Neural crest cell (in vitro differentiated cells): ENCODE data around the gene C1QTNF1. TPM values are rescaled to one million over a fixed set of nuclear protein-coding genes. Genes with fewer than 3 reads are reported as not detected.

Experiments
- DNase-seq: peaks from one replicate; pipeline ENCODE4 v3.0.0; 2021; ENCODE audit warnings: low read depth, mixed read lengths, low spot score
- H3K27ac Mint-ChIP-seq: one replicate; pipeline ENCODE4 v1.8.0; 2021; ENCODE audit warnings: mild to moderate bottlenecking, mixed read lengths; ENCODE audit not compliant: unreplicated experiment
- H3K27me3 Mint-ChIP-seq: 2 replicates; pipeline ENCODE4 v1.8.0; 2021; ENCODE audit warnings: low read depth, mild to moderate bottlenecking, mixed read lengths
- H3K36me3 Mint-ChIP-seq: 2 replicates; pipeline ENCODE4 v1.8.0; 2021; ENCODE audit warnings: low read depth, mild to moderate bottlenecking, mixed read lengths
- H3K4me1 Mint-ChIP-seq: 2 replicates; pipeline ENCODE4 v1.8.0; 2021; ENCODE audit warnings: mixed read lengths
- H3K4me3 Mint-ChIP-seq: one replicate; pipeline ENCODE4 v1.8.0; 2021; ENCODE audit warnings: mild to moderate bottlenecking, mixed read lengths
- H3K9me3 Mint-ChIP-seq: 2 replicates; pipeline ENCODE4 v1.8.0; 2021; ENCODE audit warnings: mixed read lengths
- total RNA-seq: library from RNA; stranded (reverse); gene quantifications from 2 replicates; pipeline ENCODE4 v1.2.1, GENCODE V29; 2021
- TF ChIP-seq, protein P1 (sequence below): fragments of 200-600 bp; sonication (generic); conservative IDR thresholded peaks from 2 replicates; pipeline ENCODE4 v1.5.0; 2021; ENCODE audit warnings: antibody characterized with exemption, mild to moderate bottlenecking

The C1QTNF1 gene
- total RNA-seq, 1 donor from 2014 or later, result 0.89 TPM

DNA sequence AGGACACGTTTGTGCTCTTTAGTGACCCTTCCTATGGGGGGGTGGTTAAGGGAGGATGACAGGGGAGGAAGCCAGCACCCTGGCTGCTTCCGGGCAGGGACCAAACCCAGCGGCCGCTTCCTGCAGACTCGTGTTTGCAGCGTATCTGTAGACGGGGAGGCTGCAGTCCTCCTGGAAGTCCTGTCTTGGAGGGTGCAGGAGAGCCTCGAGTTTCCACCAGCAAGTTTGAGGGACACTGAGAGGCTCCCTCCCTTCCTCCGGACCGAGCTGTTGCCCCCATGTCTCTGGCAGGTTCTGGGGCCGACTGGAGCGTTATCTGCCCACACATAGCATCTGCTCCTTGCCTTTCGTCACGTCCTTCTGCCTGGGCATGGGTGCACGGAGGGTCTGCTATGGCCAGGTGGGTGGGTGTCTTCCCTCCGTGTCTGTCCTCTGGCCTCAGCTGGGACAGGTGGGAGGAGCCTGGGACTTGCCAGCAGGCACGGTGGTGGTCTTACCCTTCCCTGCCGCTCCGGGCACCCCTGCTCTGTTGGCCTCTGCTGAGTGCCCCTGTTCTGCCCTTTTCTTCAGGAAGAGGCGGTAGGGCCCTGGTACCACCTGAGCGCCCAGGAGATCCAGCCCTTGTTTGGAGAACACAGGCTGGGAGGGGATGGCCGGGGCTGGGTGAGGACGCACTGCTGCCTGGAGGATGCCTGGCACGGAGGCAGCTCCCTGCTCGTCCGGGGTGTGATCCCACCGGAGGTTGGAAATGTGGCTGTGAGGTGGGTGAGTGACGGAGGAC is 59.4 kb downstream of the C1QTNF1 start:
- H3K9me3 Mint-ChIP-seq, result no peaks in the 10 kb centered on the region
- H3K4me3 Mint-ChIP-seq, result no peak overlapping the region
- no peak for DNase-seq
- TF ChIP-seq, protein P1, sequence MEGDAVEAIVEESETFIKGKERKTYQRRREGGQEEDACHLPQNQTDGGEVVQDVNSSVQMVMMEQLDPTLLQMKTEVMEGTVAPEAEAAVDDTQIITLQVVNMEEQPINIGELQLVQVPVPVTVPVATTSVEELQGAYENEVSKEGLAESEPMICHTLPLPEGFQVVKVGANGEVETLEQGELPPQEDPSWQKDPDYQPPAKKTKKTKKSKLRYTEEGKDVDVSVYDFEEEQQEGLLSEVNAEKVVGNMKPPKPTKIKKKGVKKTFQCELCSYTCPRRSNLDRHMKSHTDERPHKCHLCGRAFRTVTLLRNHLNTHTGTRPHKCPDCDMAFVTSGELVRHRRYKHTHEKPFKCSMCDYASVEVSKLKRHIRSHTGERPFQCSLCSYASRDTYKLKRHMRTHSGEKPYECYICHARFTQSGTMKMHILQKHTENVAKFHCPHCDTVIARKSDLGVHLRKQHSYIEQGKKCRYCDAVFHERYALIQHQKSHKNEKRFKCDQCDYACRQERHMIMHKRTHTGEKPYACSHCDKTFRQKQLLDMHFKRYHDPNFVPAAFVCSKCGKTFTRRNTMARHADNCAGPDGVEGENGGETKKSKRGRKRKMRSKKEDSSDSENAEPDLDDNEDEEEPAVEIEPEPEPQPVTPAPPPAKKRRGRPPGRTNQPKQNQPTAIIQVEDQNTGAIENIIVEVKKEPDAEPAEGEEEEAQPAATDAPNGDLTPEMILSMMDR, result no peak
- no peaks in the 10 kb centered on the region for H3K4me1 Mint-ChIP-seq
- H3K27ac Mint-ChIP-seq, result no peak overlapping the region
- no peaks in the 10 kb centered on the region for H3K27me3 Mint-ChIP-seq
- no peaks in the 10 kb centered on the region for H3K36me3 Mint-ChIP-seq

DNA sequence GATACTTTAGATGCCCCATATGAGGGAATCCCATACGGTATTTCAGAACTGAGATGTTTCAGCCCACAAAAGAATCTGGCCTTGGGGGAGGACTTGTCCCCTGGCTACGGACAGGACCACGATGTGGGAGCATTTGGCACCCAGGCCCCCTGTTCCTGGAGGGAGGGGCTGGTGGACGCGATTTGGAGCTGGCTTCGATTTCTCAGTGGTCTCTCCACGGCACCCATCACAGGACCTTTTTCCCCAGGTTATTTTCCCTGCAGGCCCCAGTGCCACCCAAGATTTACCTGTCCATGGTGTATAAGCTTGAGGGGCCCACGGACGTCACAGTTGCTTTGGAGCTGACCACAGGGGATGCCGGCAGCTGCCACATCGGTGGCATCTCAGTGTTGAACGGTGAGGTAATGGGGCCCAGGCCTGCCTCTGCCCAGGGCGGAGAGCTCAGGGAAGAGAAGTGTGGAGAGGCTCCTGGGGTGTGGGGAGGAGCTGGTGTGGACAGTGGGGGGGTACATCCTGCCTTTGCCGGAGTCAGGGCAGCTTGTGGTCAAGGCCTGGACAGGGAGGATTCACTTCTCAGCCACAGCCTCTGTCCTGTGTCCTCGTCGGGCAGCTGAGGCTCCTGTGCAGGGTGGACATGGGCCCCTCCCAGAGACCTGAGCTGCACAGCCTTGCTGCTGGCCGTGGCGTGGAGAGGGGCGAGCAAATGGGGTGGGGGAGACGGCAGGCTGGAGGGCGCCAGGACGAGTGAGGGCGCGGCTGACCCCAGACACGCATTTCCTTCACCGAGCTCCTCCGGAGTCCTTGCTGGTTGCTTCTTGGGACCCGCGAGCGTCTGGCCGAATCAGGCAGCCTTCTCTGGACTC is 60.6 kb downstream of the C1QTNF1 start:
- Mint-ChIP-seq H3K4me3 (no peak overlapping the region), H3K27ac (no peak overlapping the region), H3K4me1 (no peaks in the 10 kb centered on the region), H3K36me3 (no peaks in the 10 kb centered on the region), H3K27me3 (no peaks in the 10 kb centered on the region), H3K9me3 (no peaks in the 10 kb centered on the region)
- TF ChIP-seq, protein P1, result no peak
- no peak for DNase-seq

DNA sequence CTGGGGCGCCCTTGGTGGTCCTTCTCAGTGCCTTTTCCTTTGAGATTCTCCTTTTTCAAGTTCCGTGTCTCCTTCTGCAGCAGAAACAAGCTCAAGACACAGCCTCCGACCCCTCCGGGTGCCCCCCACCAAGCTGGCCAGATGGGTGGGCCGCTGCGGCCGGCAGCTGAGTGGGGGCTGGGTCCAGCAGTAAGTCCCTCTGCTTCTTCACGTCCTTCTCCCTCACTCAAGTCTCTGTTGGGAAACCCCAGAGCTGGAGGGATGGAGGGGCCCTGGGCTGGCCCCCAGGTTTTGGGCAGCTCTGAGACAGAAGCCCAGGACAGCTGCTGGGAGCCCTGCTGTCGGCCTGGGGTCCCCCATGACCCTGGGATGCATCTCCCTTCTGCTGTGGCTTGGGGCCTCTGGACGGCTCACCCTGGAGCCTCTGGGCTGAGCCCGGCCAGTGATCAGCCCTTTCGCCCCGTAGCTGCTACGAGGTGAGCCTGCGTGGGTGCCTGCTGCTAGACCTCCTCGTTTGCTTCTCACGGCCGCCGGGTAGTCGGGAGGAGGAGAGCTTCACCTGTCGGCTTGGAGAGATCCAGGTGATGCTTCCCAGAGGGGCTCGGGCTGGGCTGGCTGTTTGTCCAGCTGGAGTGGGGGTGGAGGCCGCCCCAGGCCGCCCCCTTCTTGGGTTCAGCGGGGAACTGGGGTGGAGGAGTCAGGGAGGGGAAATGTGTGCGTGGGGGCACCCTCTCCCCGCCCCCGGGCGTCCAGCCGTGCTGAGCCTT is 61.4 kb downstream of the C1QTNF1 start:
- DNase-seq, result no peak
- TF ChIP-seq, protein P1, result no peak
- Mint-ChIP-seq H3K4me3 (no peak overlapping the region), H3K4me1 (no peaks in the 10 kb centered on the region), H3K27me3 (no peaks in the 10 kb centered on the region), H3K9me3 (no peaks in the 10 kb centered on the region), H3K36me3 (no peaks in the 10 kb centered on the region), H3K27ac (no peak overlapping the region)

DNA sequence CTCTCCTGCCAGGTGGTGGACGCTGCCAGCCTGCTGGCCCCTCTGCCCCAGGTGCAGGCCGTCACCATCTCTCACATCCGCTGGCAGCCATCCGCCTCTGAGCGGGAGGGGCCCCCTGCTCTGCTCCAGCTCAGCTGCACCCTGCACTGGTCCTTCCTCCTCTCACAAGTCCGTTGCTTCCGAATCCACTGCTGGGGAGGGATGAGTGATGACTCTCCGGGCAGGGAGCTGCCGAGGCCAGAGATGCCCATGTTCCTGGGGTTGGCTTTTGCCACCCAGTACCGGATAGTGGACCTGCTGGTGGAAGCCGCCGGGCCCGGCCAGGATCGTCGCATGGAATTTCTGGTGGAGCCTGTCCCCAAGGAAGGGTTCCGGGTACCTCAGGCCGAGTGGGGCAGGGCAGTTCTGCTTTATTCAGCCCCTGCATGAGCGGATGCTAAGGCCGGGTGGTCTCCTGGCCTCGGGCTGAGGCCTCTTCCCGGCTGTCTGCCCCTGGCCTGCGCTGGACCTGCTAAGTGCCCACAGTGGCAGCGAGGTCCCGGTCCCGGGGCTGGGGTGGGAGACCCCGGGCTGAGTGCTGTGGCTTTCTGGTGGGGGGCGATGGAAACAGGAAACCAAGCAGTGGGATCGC is 62.1 kb downstream of the C1QTNF1 start:
- Mint-ChIP-seq H3K36me3 (no peaks in the 10 kb centered on the region), H3K4me3 (no peak overlapping the region), H3K9me3 (no peaks in the 10 kb centered on the region), H3K27me3 (no peaks in the 10 kb centered on the region), H3K4me1 (no peaks in the 10 kb centered on the region), H3K27ac (no peak overlapping the region)
- no peak for DNase-seq
- TF ChIP-seq, protein P1, result no peak
